G401 (cell line): ENCODE measurements around the gene NIPAL3. TPM values are rescaled to one million over a fixed set of nuclear protein-coding genes. Genes with fewer than 3 reads are reported as not detected.
"Not testable (repeated sequence)": the region's sequence is repeated elsewhere in the genome, so short reads cannot be mapped to it uniquely, and the experiment has no call there.

ENCODE experiments used
- DNase-seq: peaks from one replicate; pipeline ENCODE4 v3.0.0-alpha.2; 2015; ENCODE audit warnings: low spot score
- in situ Hi-C: cut with HindIII; loops from 2 replicates; pipeline ENCODE4 v1.10.0; 2016; ENCODE audit warnings: low sequenced_read_pairs, mixed read lengths
- total RNA-seq: library from RNA; depleted of rRNA; stranded (reverse); fragments of >200 nt; shearing (Covaris generic); gene quantifications from 2 replicates; pipeline ENCODE4 v1.2.3, GENCODE V29; 2014; rRNA removed

Gene NIPAL3
- total RNA-seq, 1 experiment from 2014 or later: 12.3 TPM

- DNase-seq: peak; percentile 76
- in situ Hi-C loops: no loop called here
These were observed 87.1 kb downstream of the NIPAL3 start, which contains the start of gene RCAN3 for GRCh38 chr1:24502709-24503058. TSS of gene RCAN3 (plus strand) at chr1:24502836. CDS start at chr1:24514373, 11,537 bp downstream.

- in situ Hi-C loops: no loop called here
- DNase-seq: peak; percentile 52
These were observed 87.6 kb downstream of the NIPAL3 start for GRCh38 chr1:24503059-24503751.

- in situ Hi-C loops: no loop called here
- peak; percentile 57 for DNase-seq
These were observed 88.4 kb downstream of the NIPAL3 start for GRCh38 chr1:24503870-24504523.

DNA sequence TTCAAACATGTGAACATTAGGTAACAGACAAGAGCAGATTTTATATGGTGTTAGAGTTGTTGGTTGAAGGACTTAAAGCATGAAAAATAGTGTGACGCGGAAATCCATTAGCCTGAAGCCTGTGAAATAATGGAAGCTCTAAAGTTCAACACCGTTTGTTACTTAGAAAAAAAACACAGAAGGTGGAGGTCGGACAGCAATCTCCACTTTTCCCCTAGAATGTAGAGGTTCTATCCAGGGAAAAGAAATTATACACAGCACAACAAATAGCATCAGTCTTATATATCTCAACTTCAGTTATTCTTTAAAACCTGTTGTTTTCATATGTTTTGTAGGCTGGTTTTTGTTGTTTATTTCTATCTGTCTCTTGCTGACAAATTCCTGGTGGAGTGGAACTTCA is 89.0 kb downstream of the NIPAL3 start:
- in situ Hi-C loops: no loop called here
- no peak for DNase-seq

DNA sequence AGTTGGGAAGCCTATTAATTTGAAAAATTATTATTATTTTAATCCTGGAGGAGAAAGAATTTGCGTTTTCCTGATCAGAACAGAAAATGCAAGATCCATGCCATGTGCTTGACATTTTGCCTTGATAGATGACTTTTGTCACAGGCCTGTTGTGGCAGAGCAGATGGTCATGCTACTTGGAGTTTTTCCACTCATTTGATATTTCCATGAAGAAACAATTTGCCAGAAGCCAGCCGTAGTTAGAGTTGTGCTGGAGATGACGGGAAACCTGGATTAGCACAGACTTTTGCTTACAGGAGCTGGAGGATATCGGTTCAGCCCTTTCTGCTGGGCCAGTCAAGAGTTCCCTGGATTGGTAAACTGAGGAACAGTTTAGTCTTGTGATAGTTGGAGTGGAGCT is 90.2 kb downstream of the NIPAL3 start:
- peak; percentile 93 for DNase-seq
- in situ Hi-C loops: no loop called here

DNA sequence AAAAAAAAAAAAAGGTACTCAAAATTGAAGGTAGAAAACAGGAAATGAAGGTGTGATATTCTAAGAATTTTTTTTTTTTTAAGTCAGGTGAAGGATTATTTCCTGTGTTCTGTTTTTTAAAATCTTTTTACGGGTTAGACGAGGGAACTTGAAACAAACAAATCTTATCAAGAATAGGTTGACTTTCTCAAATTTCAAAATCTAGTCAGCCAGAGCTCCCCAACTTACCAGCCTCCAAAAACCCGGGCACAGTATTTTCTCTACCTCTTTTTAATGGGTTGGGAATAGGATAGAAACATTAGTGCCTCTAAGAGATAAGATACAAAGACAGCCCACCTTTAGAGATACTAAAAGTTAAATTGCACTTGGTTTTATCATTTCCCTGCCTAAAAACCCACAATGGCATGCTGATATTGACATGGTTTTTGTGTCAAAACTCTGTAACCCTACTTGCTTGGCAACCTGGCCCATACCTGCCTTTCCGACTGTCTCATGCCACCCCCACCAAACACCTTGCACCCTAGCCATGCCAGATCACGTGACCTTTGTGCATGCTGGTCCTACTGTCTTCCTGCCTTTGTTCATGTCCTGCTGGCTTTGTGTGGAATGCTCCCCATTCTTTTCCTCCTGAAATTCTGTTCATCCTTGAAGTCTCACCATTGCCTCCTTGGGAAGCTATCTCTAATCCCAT is 91.2 kb downstream of the NIPAL3 start:
- peak; percentile 59 for DNase-seq
- in situ Hi-C loops: no loop called here

DNA sequence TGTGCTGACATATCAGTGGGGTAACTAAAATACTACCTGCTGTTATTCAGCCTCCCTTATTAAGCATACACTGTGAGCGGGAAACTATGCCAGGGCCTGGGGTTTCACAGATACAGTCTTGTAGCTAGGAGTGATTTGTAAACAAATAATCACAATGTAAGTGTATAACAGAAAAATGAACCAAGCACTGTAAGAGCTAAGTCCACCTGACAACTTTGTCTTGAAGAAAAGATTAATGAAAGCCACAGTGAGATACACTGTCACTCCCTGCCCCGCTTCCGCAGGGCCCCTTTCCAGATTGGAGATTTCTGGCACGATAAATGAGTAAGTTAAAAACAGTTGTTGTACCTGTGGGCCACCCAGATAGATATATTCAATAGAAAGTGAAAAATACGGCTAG is 91.8 kb downstream of the NIPAL3 start:
- DNase-seq: no peak
- in situ Hi-C loops: no loop called here

DNA sequence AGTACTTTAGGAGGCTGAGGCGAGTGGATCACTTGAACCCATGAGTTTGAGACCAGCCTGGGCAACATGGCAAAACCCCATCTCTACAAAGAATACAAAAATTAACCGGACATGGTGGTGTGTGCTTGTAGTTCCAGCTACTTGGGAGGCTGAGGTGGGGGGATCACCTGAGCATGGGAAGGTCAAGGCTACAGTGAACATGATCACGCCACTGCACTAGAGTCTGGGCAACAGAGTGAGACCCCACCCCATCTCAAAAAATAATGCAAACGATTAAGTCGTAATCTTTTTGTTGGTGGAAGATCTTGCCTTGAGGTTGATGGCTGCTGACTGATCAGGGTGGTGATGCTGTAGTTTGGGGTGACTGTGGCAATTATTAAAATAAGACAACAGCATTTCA is 93.3 kb downstream of the NIPAL3 start:
- no peak for DNase-seq
- in situ Hi-C loops: no loop called here

- peak; percentile 82 for DNase-seq
- in situ Hi-C loops: no loop called here
These were observed 98.1 kb downstream of the NIPAL3 start for GRCh38 chr1:24513706-24514105.

GRCh38 chr1:24514946-24515345 is 99.3 kb downstream of the NIPAL3 start:
- in situ Hi-C loops: no loop called here
- DNase-seq: peak; percentile 31

- peak; percentile 81 for DNase-seq
- in situ Hi-C loops: not testable (repeated sequence)
These were observed 100.1 kb downstream of the NIPAL3 start for GRCh38 chr1:24515671-24516209.

GRCh38 chr1:24516506-24516905 is 100.9 kb downstream of the NIPAL3 start:
- in situ Hi-C loops: no loop called here
- DNase-seq: peak; percentile 69

- DNase-seq: no peak
- in situ Hi-C loops: no loop called here
These were observed 102.3 kb downstream of the NIPAL3 start for GRCh38 chr1:24517898-24518297.

DNA sequence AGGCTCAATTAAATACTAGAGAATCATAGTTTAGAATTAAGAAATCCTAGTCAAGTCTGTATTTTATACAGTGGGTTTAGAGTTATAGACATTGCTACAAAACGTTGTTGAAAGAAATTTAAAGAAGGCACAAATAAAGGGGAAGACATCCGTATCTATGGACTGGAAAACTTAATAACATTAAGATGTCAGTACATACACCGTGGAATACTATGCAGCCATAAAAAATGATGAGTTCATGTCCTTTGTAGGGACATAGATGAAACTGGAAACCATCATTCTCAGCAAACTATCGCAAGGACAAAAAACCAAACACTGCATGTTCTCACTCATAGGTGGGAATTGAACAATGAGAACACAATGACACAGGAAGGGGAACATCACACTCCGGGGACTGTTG is 104.7 kb downstream of the NIPAL3 start:
- in situ Hi-C loops, DNase-seq: not testable (repeated sequence)

Other genes starting within 250 kb of the NIPAL3 start
- gene IFNLR1, start 228.5 kb upstream of the NIPAL3 start, total RNA-seq: 0.62 and 1.5 TPM in 2 replicates
- gene GRHL3, start 96.4 kb upstream of the NIPAL3 start, total RNA-seq: 1.5 and 2.6 TPM in 2 replicates
- 7.1 and 17.8 TPM in 2 replicates for gene STPG1, start 2.0 kb upstream of the NIPAL3 start, total RNA-seq
- 7.6 and 16.7 TPM in 2 replicates for gene RCAN3, start 87.0 kb downstream of the NIPAL3 start, total RNA-seq
- not detected in 2 replicates for gene NCMAP, start 140.3 kb downstream of the NIPAL3 start, total RNA-seq
- gene SRRM1, start 227.5 kb downstream of the NIPAL3 start, total RNA-seq: 29.3 and 30.7 TPM in 2 replicates